Measurements from ENCODE around the gene SCNN1A. TPM values are rescaled to one million over a fixed set of nuclear protein-coding genes. Genes with fewer than 3 reads are reported as not detected.

Gene SCNN1A
- total and polyA plus RNA-seq, 2 of the 13 experiments (the other 11 are each of a cell fraction or from before 2014, with no cell fraction given): 1.5 to 14.6 TPM

DNA sequence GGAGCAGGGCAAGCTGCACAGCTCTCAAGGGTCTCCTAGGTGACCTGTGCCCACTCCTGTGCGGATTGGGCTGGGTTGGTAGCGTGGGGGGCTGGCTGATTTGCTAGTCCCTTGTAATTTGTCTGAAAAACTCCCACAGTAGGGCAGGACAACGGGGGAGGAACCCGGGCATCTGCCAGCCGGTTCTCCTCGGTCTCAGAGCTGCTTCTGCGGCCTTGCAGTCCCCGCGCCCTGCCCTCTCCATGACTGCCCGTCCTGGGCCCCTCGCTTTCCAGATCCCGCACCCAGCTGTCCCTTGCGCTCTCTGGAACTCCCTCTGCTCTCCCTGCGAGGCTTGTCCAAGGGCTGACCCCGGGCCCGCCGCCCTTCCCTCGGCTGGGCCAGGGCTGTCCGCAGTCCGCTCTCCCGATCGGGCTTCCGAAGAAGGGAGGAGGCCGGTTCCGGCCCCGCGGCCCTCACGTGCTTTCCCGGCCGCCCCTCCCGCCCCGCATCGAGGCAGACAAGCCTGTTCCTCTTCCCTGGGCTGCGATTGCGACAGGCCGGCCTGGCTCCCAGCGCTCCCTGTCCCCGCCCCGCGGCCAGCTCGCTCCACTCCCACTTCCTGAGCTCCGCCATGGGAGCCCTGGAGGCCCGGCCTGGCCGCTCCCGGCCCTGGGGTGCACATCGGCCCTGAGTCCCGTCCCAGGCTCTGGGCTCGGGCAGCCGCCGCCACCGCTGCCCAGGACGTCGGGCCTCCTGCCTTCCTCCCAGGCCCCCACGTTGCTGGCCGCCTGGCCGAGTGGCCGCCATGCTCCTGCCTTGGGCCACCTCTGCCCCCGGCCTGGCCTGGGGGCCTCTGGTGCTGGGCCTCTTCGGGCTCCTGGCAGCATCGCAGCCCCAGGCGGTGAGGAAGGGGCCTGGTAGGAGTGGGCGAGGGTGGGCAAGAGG, 8.5 kb upstream of the SCNN1A start, which contains the start of gene LTBR (continued):
- TF ChIP-seq, protein P1, sequence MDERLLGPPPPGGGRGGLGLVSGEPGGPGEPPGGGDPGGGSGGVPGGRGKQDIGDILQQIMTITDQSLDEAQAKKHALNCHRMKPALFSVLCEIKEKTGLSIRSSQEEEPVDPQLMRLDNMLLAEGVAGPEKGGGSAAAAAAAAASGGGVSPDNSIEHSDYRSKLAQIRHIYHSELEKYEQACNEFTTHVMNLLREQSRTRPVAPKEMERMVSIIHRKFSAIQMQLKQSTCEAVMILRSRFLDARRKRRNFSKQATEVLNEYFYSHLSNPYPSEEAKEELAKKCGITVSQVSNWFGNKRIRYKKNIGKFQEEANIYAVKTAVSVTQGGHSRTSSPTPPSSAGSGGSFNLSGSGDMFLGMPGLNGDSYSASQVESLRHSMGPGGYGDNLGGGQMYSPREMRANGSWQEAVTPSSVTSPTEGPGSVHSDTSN (CRISPR knock-in tag; IDR thresholded peaks at IDR 0.05): no peak
- TF ChIP-seq ZNF749 (CRISPR knock-in tag; IDR thresholded peaks at IDR 0.05; ENCODE audit: borderline replicate concordance) (peak; percentile 97), NRL (CRISPR knock-in tag; IDR thresholded peaks at IDR 0.05; ENCODE audit: borderline replicate concordance) (no peak; the same call in 1 of the 2 replicates), ZNF317 (CRISPR knock-in tag; IDR thresholded peaks at IDR 0.05) (peak; percentile 88), ZNF431 (CRISPR knock-in tag; IDR thresholded peaks at IDR 0.05; ENCODE audit: borderline replicate concordance, low read depth) (peak; percentile 82; the same call in 1 of the 2 replicates), PAWR (CRISPR knock-in tag; IDR thresholded peaks at IDR 0.05; ENCODE audit: borderline replicate concordance) (no peak; the same call in 1 of the 2 replicates), HNRNPK (IDR thresholded peaks at IDR 0.05; ENCODE audit: low read depth, low read length, poor library complexity, severe bottlenecking) (peak; percentile 61), THAP11 (CRISPR knock-in tag; IDR thresholded peaks at IDR 0.05) (peak; percentile 82), YEATS2 (CRISPR knock-in tag; IDR thresholded peaks at IDR 0.05; ENCODE audit: borderline replicate concordance) (peak; percentile 89), KLF12 (CRISPR knock-in tag; IDR thresholded peaks at IDR 0.05; ENCODE audit: borderline replicate concordance) (peak; percentile 44; the same call in 1 of the 2 replicates), NFE2L2 (IDR thresholded peaks at IDR 0.05; ENCODE audit: low read length) (no peak), ZNF839 (CRISPR knock-in tag; IDR thresholded peaks at IDR 0.05; ENCODE audit: borderline replicate concordance) (0 out of 2 replicates have a peak, but pooled peaks have one; percentile 10), SIX4 (CRISPR knock-in tag; IDR thresholded peaks at IDR 0.05) (peak; percentile 61; the same call in 1 of the 2 replicates), ZNF264 (CRISPR knock-in tag; IDR thresholded peaks at IDR 0.05) (peak; percentile 65; the same call in 1 of the 2 replicates), ARID2 (CRISPR knock-in tag; IDR thresholded peaks at IDR 0.05; ENCODE audit: borderline replicate concordance) (peak; percentile 99), FOXM1 (CRISPR knock-in tag; IDR thresholded peaks at IDR 0.05) (no peak), PRMT3 (CRISPR knock-in tag; IDR thresholded peaks at IDR 0.05; ENCODE audit: borderline replicate concordance, low read depth) (0 out of 2 replicates have a peak, but pooled peaks have one; percentile 59)
- TF ChIP-seq, protein P2, sequence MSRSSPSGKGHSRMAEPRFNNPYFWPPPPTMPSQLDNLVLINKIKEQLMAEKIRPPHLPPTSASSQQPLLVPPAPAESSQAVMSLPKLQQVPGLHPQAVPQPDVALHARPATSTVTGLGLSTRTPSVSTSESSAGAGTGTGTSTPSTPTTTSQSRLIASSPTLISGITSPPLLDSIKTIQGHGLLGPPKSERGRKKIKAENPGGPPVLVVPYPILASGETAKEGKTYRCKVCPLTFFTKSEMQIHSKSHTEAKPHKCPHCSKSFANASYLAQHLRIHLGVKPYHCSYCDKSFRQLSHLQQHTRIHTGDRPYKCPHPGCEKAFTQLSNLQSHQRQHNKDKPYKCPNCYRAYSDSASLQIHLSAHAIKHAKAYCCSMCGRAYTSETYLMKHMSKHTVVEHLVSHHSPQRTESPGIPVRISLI (CRISPR knock-in tag; IDR thresholded peaks at IDR 0.05; ENCODE audit: borderline replicate concordance): peak; percentile 36; the same call in 1 of the 2 replicates
- TF ChIP-seq, protein P3, sequence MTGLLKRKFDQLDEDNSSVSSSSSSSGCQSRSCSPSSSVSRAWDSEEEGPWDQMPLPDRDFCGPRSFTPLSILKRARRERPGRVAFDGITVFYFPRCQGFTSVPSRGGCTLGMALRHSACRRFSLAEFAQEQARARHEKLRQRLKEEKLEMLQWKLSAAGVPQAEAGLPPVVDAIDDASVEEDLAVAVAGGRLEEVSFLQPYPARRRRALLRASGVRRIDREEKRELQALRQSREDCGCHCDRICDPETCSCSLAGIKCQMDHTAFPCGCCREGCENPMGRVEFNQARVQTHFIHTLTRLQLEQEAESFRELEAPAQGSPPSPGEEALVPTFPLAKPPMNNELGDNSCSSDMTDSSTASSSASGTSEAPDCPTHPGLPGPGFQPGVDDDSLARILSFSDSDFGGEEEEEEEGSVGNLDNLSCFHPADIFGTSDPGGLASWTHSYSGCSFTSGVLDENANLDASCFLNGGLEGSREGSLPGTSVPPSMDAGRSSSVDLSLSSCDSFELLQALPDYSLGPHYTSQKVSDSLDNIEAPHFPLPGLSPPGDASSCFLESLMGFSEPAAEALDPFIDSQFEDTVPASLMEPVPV (CRISPR knock-in tag; IDR thresholded peaks at IDR 0.05): peak; percentile 97
- TF ChIP-seq, protein P4, sequence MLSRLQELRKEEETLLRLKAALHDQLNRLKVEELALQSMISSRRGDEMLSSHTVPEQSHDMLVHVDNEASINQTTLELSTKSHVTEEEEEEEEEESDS (CRISPR knock-in tag; IDR thresholded peaks at IDR 0.05; ENCODE audit: borderline replicate concordance): 0 out of 2 replicates have a peak, but pooled peaks have one; percentile 81
- TF ChIP-seq, protein P5, sequence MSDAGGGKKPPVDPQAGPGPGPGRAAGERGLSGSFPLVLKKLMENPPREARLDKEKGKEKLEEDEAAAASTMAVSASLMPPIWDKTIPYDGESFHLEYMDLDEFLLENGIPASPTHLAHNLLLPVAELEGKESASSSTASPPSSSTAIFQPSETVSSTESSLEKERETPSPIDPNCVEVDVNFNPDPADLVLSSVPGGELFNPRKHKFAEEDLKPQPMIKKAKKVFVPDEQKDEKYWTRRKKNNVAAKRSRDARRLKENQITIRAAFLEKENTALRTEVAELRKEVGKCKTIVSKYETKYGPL (CRISPR knock-in tag; IDR thresholded peaks at IDR 0.05): peak; percentile 34; the same call in 1 of the 2 replicates

Measured in HepG2 (cell line).